WI38 (cell line): ENCODE measurements around the gene PIK3CD.

Experiments used
- H3K4me3 ChIP-seq: 2 replicates; pipeline ENCODE4 v1.5.1; 2011; ENCODE audit warnings: low read depth, mild to moderate bottlenecking, control low read depth, low read length
- TF ChIP-seq, protein P1 (sequence below): IDR thresholded peaks from 2 replicates; pipeline ENCODE4 v1.5.1; 2012; ENCODE audit warnings: low read depth, mild to moderate bottlenecking, control low read depth, low read length

Gene PIK3CD

DNA sequence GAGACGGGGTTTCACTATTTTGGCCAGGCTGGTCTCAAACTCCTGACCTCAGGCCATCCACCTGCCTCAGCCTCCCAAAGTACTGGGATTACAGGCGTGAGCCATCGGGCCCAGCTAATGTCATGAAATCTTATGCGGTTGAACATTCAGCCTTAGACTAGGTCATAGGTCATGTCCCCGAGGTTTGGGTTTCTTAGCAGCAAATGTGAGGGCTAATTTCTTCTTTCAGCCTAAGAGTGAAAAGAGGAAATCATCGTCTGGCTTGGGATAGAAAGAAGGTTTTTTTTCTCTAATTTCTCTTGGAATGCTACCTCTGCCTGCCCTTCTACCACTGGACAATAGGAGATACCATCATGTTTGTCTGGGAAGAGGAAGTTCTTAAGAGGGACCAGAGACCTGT, 18.0 kb upstream of the PIK3CD start:
- H3K4me3 ChIP-seq, result no peak overlapping the region
- TF ChIP-seq, protein P1, sequence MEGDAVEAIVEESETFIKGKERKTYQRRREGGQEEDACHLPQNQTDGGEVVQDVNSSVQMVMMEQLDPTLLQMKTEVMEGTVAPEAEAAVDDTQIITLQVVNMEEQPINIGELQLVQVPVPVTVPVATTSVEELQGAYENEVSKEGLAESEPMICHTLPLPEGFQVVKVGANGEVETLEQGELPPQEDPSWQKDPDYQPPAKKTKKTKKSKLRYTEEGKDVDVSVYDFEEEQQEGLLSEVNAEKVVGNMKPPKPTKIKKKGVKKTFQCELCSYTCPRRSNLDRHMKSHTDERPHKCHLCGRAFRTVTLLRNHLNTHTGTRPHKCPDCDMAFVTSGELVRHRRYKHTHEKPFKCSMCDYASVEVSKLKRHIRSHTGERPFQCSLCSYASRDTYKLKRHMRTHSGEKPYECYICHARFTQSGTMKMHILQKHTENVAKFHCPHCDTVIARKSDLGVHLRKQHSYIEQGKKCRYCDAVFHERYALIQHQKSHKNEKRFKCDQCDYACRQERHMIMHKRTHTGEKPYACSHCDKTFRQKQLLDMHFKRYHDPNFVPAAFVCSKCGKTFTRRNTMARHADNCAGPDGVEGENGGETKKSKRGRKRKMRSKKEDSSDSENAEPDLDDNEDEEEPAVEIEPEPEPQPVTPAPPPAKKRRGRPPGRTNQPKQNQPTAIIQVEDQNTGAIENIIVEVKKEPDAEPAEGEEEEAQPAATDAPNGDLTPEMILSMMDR, result no peak

DNA sequence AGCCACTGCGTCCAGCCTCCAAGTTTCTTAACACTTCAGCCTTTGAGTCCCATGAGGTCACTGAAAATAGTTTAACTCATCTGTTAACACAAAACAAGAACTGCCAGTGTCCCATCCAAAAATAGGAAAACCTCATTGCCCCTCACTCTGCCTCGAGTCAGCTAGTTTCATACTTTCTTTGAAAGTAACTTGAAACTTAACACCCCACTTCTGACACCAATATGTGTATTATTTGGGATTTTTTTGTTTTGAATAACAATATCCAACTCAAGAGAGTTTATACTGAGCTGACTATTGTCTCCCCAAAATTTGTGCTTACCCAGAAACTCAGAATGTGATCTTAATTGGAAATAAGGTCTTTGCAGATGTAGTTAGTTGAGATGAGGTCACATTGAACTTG, 16.9 kb upstream of the PIK3CD start:
- H3K4me3 ChIP-seq, result no peak overlapping the region
- TF ChIP-seq, protein P1, result no peak

DNA sequence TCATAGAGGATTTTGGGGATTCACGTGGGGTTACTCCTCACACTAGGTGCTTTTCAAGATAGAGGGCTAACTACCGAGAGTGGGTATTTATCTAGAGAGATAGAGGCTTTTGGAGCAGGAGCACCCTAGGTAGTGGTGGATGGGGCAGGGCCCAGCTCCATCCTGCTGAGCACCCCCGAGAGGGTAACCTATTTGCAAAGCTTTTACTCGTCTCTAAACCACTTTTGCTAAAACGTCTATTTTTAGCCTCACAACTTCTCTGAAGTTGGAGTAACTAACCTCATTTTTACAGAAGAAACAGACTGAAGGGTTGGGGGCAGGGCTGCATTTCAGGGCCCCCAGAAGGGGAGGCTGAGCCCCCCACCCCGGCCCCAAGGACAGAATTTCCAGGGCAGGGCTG, 12.3 kb upstream of the PIK3CD start:
- H3K4me3 ChIP-seq, result no peak overlapping the region
- TF ChIP-seq, protein P1, result no peak

DNA sequence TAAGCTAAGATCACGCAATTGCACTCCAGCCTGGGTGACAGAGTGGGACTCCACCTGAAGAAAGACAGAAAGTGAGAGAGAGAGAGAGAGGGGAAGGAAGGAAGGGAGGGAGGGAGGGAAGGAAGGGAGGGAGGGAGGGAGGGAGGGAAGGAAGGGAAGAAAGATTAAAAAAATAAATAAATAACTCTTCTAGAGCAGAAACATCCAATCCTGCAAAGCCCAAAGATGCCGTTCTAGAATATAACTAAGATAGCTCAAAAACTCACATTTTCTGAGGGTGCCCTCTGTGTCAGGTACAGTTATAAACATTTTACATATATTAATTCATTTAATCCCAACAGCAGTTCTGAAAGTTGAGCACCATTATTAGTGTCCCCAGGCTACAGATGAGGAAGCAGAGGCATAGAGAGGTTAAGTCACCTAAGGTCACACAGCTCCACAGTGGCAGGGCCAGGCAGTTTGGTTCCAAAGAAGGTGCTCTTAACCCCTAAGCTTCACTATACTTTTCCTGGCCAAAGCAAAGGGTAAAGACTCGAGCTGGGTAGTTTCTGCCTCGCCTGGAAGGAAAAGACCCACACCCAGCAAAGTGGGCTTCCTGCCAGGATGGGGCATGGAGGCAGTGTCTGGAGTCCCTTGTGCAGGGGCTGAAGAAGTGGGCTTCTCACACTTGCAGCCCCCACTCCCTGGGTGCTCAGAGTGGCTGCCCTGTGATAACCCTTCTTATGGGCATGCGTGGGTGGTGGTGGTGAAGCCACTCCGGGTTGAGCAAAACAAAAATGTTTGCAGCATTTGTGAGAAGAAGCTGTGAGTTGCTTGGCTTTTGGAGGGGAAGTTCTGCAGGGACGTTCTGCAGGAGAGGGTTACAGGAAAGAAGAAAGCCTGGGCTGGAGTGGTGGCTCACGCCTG, 7.9 kb upstream of the PIK3CD start:
- TF ChIP-seq, protein P1, result no peak
- H3K4me3 ChIP-seq, result no peak overlapping the region

DNA sequence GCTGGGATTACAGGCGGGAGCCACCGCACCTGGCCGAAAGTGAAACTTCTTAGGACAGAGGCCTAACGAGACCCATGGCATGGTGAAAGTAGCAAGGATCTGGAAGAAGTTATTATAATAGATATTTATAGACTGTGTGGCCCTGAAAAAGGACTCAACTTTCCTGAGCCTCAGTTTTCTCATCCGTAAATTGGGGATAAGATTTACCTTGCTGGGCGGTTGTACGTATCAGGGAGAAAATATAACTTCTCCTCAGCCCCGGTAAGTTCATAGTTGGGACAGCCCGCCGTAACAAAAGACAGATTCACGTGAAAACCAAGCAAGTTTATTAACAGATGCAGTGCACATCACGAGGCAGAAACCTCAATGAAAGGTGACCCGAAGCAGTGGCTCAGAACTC, 5.5 kb upstream of the PIK3CD start:
- TF ChIP-seq, protein P1, result no peak
- no peak overlapping the region for H3K4me3 ChIP-seq

DNA sequence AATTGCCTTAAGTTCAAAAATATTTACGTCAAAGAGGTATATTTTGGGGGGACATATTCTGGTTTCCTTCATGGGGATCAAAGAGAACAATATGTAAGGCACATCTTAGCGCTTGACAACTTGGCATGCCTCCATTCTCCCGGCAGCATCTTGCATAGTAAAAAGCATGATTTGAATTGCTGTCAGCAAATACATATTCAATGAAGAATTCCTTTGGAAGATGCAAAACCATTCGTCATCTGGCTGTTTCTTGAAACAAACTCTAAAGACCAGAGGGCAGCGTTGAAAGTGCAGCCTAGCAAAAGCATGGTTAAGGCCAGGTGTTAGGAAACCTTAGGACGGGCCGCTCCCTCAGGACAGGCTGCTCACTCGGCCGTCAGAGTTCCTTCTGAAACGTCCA, 3.4 kb upstream of the PIK3CD start:
- no peak overlapping the region for H3K4me3 ChIP-seq
- TF ChIP-seq, protein P1, result no peak

DNA sequence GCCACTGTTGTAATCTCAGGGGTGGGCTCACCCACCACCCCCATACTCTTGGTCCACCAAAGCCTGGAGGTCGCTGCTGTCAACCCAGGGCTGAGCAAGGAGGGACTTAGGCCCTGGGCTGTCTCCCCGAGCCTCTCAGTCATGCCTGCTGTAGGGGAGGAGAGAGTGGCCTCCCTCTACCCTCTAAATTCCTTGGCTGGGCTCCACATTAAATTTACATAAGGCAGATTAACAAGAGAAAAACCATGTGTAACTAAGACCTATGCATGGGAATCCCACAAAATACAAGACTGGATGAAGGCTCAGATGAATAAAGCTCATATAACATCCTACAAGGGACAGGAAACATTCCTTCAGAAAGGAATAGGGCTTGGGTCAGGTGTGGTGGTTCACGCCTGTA, 1.8 kb upstream of the PIK3CD start:
- H3K4me3 ChIP-seq, result no peak overlapping the region
- TF ChIP-seq, protein P1, result no peak
